GM12872 (cell line): ENCODE data around the gene SAE1.

Experiments used
- CTCF ChIP-seq: IDR thresholded peaks from 3 replicates; pipeline ENCODE4 v1.5.1; 2011; ENCODE audit warnings: low read depth, mild to moderate bottlenecking, low read length, moderate library complexity; ENCODE audit not compliant: insufficient read depth

SAE1 gene

GRCh38 chr19:47093841-47094240 is 36.8 kb upstream of the SAE1 start:
- TF ChIP-seq CTCF, result no peak

GRCh38 chr19:47094557-47095475 is 35.8 kb upstream of the SAE1 start:
- TF ChIP-seq CTCF, result no peak

- TF ChIP-seq CTCF, result no peak
Measured at GRCh38 chr19:47095476-47096099, 35.0 kb upstream of the SAE1 start.

GRCh38 chr19:47096100-47096704 is 34.4 kb upstream of the SAE1 start:
- no peak for TF ChIP-seq CTCF

GRCh38 chr19:47096721-47097120 is 33.9 kb upstream of the SAE1 start:
- no peak for TF ChIP-seq CTCF

GRCh38 chr19:47097396-47098201 is 33.0 kb upstream of the SAE1 start:
- TF ChIP-seq CTCF, result no peak

GRCh38 chr19:47098608-47099007 is 32.0 kb upstream of the SAE1 start:
- no peak for TF ChIP-seq CTCF
